ENCODE data around the gene TICAM1. TPM values are rescaled to one million over a fixed set of nuclear protein-coding genes. Genes with fewer than 3 reads are reported as not detected.
"Not testable (repeated sequence)": the region's sequence is repeated elsewhere in the genome, so short reads cannot be mapped to it uniquely, and the experiment has no call there.

Gene TICAM1
- total RNA-seq, 1 donor from 2014 or later, result 7.4 TPM

DNA sequence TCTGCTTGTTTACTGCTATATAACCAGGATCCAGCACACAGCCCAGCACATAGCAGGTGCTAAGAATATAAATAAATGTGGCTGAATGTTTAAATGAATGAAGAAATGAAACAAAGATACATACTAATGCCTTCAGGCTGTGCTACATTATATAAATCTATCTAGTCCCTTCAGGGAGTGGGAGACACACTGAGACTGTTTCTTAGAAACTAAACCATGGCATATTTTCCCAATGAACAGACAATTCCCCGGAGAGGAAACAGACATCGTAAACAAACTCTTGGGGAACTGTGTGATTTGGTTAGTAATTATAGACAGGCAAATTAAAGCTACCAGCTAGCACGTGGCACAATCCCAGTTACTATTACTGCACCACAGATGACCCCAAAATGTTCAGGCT lies 49.7 kb downstream of the TICAM1 start:
- TF ChIP-seq, protein P1, sequence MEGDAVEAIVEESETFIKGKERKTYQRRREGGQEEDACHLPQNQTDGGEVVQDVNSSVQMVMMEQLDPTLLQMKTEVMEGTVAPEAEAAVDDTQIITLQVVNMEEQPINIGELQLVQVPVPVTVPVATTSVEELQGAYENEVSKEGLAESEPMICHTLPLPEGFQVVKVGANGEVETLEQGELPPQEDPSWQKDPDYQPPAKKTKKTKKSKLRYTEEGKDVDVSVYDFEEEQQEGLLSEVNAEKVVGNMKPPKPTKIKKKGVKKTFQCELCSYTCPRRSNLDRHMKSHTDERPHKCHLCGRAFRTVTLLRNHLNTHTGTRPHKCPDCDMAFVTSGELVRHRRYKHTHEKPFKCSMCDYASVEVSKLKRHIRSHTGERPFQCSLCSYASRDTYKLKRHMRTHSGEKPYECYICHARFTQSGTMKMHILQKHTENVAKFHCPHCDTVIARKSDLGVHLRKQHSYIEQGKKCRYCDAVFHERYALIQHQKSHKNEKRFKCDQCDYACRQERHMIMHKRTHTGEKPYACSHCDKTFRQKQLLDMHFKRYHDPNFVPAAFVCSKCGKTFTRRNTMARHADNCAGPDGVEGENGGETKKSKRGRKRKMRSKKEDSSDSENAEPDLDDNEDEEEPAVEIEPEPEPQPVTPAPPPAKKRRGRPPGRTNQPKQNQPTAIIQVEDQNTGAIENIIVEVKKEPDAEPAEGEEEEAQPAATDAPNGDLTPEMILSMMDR (conservative IDR thresholded peaks at IDR 0.05; ENCODE audit: low read depth, low read length), result no peak
- no peak for DNase-seq (ENCODE audit: low read depth)
- no peak overlapping the region for H3K4me3 ChIP-seq (ENCODE audit: low read depth, low read length)

DNA sequence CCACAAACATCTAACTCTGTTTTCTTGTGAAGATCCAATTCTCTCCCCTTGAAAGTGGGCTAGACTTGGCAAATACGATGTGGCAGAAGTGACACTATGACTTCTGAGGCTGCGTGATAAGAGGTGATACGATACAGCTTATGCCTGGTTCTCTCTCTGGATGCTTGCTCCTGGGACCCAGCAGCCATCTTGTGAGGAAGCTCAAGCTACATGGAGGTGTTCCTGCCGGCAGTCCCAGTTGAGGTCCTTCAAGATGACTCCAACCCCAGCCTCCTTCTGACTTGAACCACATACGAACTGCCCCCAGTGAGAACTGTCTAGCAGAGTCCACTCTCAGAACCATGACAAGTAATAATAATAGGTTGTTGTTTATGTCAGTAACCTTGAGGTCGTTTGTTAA lies 50.7 kb downstream of the TICAM1 start:
- H3K4me3 ChIP-seq (ENCODE audit: low read depth, low read length), result no peak overlapping the region
- TF ChIP-seq, protein P1 (conservative IDR thresholded peaks at IDR 0.05; ENCODE audit: low read depth, low read length), result no peak
- no peak for DNase-seq (ENCODE audit: low read depth)

DNA sequence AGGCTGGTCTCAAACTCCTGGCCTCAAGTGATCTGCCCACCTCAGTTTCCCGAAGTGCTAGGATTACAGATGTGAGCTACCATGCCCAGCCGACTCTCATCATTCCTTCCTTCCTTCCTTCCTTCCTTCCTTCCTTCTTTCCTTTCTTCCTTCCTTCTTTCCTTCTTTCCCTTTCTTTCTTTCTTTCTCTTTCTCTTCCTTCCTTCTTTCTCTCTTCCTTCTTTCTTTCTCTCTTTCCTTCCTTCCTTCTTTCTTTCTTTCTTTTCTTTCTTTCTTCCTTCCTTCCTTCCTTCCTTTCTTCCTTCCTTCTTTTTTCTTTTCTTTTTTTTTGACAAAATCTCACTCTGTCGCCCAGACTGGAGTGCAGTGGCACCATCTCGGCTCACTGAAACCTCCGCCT lies 53.4 kb downstream of the TICAM1 start:
- DNase-seq (ENCODE audit: low read depth); H3K4me3 ChIP-seq (ENCODE audit: low read depth, low read length): not testable (repeated sequence)

DNA sequence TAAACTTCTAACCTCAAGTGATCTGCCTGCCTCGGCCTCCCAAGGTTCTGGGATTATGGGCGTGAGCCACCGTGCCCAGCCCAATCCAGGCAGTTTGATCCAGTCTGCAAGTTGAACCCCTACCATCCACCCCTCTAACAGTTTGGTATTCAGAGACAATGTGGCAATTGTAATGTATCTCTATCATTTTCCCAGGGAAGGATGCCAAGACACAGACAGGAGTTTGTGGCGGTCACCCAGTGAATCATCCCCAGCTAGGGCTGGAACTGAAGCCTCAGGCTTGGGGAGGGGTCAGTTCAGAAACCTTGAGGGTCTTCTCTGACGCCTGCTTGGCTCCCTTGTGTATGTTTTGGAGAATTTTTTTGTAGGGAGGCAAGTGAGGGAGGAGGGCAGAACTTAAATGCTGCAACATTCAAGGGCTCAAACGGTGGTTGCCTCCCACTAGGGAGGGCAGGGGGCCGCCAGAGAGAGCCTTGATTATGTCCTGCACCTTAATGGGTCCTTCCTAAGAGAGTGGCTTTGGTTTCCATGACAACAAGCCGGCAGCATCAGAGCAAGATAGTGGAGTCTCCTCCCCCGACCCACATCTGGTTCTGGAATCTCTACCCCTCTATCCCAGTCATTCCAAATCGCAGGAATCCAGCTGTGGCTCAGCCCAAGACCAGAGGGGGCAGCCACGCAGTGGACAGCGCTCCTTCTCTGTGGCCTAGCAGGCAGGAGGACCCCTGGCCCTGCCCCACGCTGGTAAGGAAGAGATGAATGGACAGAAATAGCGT lies 54.9 kb downstream of the TICAM1 start:
- TF ChIP-seq, protein P1 (conservative IDR thresholded peaks at IDR 0.05; ENCODE audit: low read depth, low read length), result no peak
- no peak overlapping the region for H3K4me3 ChIP-seq (ENCODE audit: low read depth, low read length)
- no peak for DNase-seq (ENCODE audit: low read depth)

GRCh38 chr19:4775627-4776152 lies 55.8 kb downstream of the TICAM1 start:
- TF ChIP-seq, protein P1 (conservative IDR thresholded peaks at IDR 0.05; ENCODE audit: low read depth, low read length), result no peak
- H3K4me3 ChIP-seq (ENCODE audit: low read depth, low read length), result no peak overlapping the region
- no peak for DNase-seq (ENCODE audit: low read depth)

DNA sequence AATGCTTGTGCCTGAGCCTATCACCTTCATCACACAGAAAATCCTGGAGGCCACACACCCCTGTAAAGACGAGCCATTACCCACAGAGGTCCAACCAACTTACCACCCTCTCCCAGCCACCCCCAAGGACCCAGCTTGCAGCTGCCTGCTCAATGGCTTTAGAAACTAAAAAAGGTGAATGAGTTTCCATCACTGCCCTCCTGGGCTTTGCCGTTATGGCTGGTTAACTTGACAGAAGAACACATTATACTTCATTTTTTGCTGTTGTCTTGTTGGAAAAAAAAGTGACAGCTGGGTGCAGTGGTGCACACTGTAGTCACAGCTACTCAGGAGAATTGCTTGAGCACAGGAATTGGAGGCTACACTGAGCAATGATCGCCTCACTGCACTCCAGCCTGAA lies 57.4 kb downstream of the TICAM1 start:
- TF ChIP-seq, protein P1 (conservative IDR thresholded peaks at IDR 0.05; ENCODE audit: low read depth, low read length), result no peak
- DNase-seq (ENCODE audit: low read depth), result no peak
- H3K4me3 ChIP-seq (ENCODE audit: low read depth, low read length), result no peak overlapping the region

DNA sequence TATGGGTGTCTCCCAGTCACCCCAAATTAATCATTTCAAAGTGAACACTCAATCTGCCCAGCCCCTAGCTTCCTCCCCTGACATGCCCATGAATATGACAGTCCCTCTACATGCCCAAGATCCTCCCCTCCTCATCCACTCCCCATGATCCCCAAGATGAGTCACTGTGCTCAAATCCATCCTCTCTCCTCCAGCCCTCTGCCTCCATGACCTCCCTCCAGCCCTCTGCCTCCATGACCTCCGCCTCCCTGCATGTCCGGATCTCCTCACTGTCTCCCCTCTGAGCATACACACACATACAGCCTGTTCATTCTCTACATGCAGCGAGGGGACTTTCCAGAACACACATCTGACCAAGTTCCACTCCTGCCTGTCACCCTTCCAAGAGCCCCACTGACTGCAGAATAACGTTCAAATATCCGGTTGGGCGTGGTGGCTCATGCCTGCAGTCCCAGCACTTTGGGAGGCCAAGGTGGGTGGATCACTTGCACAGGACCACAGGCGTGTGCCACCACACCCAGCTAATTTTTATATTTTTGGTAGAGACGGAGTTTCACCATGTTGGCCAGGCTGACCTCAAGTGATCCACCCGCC lies 58.4 kb downstream of the TICAM1 start:
- no peak for DNase-seq (ENCODE audit: low read depth)
- no peak overlapping the region for H3K4me3 ChIP-seq (ENCODE audit: low read depth, low read length)
- TF ChIP-seq, protein P1 (conservative IDR thresholded peaks at IDR 0.05; ENCODE audit: low read depth, low read length), result no peak

All from epithelial cell of proximal tubule (primary cell).